ENCODE data around the gene GLI3.

GLI3 gene

GRCh38 chr7:41940760-41941343 lies 296.2 kb downstream of the GLI3 start:
- no peak overlapping the region for H3K4me3 ChIP-seq (ENCODE audit: low read depth, low read length)
- peak; percentile 86 for DNase-seq (ENCODE audit: low read depth)
- TF ChIP-seq, protein P1, sequence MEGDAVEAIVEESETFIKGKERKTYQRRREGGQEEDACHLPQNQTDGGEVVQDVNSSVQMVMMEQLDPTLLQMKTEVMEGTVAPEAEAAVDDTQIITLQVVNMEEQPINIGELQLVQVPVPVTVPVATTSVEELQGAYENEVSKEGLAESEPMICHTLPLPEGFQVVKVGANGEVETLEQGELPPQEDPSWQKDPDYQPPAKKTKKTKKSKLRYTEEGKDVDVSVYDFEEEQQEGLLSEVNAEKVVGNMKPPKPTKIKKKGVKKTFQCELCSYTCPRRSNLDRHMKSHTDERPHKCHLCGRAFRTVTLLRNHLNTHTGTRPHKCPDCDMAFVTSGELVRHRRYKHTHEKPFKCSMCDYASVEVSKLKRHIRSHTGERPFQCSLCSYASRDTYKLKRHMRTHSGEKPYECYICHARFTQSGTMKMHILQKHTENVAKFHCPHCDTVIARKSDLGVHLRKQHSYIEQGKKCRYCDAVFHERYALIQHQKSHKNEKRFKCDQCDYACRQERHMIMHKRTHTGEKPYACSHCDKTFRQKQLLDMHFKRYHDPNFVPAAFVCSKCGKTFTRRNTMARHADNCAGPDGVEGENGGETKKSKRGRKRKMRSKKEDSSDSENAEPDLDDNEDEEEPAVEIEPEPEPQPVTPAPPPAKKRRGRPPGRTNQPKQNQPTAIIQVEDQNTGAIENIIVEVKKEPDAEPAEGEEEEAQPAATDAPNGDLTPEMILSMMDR (conservative IDR thresholded peaks at IDR 0.05; ENCODE audit: low read depth, low read length): peak; percentile 94

DNA sequence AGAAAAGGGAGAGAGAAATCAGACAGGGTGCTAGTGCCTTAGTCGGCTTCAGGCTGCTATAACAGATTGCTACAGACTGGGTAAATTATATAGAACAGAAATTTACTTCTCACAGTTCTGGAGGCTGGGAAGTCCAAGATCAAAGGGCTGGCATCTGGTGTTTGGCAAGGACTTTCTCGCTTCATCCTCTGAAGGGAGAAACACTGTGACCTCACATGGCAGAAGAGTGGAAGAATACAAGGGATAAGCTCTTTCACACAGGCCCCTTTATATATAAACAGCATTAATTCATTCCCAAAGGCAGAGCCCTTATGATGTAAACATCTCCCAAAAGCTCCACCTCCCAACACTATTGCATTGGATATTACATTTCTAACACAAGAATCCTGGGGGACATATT lies 298.6 kb downstream of the GLI3 start:
- TF ChIP-seq, protein P1 (conservative IDR thresholded peaks at IDR 0.05; ENCODE audit: low read depth, low read length): no peak
- H3K4me3 ChIP-seq (ENCODE audit: low read depth, low read length): no peak overlapping the region
- no peak for DNase-seq (ENCODE audit: low read depth)

DNA sequence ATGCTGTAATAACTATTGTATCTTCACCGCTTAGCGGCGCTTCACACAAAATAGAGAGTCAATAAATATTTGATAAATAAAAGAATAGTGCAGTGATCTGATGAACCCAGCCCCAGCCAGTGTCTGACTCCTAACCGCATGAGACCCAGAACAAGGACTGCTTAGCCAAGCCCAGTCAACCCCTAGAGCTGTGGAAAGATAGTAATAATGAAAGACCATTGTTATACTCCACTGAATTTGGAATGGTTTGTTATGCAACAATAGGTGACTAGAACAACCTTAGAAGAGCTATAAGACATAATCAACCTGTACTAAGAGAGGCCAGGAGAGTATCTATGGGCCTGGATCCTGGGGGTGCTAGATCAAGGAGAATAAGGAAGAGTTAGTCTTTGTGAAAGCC lies 303.6 kb downstream of the GLI3 start:
- H3K4me3 ChIP-seq (ENCODE audit: low read depth, low read length): no peak overlapping the region
- DNase-seq (ENCODE audit: low read depth): no peak
- TF ChIP-seq, protein P1 (conservative IDR thresholded peaks at IDR 0.05; ENCODE audit: low read depth, low read length): no peak

GRCh38 chr7:41931263-41931646 lies 305.8 kb downstream of the GLI3 start:
- no peak overlapping the region for H3K4me3 ChIP-seq (ENCODE audit: low read depth, low read length)
- TF ChIP-seq, protein P1 (conservative IDR thresholded peaks at IDR 0.05; ENCODE audit: low read depth, low read length): no peak
- no peak for DNase-seq (ENCODE audit: low read depth)

DNA sequence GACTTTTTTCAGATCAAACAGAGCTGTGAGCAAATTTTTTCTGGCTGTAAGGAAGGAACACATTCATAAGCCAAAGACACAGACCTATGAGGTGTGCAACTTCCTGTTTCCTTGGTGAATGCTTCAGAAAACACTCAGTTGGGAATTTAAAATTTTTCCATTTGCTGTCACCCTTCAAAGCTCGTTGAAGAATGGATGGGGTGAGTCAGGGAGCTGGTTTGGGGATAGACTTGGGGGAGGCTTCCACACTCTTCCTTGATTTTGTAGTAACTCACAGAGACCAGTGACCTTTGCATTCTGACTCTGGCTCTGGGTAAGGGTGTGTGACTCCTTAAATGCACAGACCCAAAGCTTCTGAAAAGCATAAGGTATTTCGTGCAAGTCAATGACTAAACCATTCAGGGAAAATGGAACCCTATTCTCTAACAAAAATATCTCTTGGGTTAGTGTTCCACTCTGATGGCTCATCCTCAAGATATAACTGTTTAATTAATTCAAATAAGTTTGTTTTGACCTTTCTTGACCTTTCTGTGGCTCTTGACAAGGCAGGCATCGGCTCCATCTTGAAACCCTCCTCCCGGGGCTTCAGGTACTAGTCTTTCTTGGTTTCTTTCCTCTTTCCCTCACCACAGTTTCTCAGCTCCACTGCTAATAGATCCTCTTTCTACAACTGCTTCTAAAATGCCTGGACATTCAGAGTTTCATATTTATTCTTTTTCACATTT lies 306.3 kb downstream of the GLI3 start:
- peak; percentile 37 for DNase-seq (ENCODE audit: low read depth)
- TF ChIP-seq, protein P1 (conservative IDR thresholded peaks at IDR 0.05; ENCODE audit: low read depth, low read length): no peak
- H3K4me3 ChIP-seq (ENCODE audit: low read depth, low read length): no peak overlapping the region

GRCh38 chr7:41928781-41929180 lies 308.2 kb downstream of the GLI3 start:
- TF ChIP-seq, protein P1 (conservative IDR thresholded peaks at IDR 0.05; ENCODE audit: low read depth, low read length): no peak
- H3K4me3 ChIP-seq (ENCODE audit: low read depth, low read length): no peak overlapping the region
- no peak for DNase-seq (ENCODE audit: low read depth)

- TF ChIP-seq, protein P1 (conservative IDR thresholded peaks at IDR 0.05; ENCODE audit: low read depth, low read length): no peak
- no peak overlapping the region for H3K4me3 ChIP-seq (ENCODE audit: low read depth, low read length)
- DNase-seq (ENCODE audit: low read depth): no peak
Observed at GRCh38 chr7:41928166-41928565, 308.8 kb downstream of the GLI3 start.

Measured in choroid plexus epithelial cell (primary cell).